GM12878 (cell line): ENCODE measurements around the gene GPR68. TPM values are rescaled to one million over a fixed set of nuclear protein-coding genes. Genes with fewer than 3 reads are reported as not detected.

Experiments
- ATAC-seq: fragments of 200-7000 bp; cut with Tn5 transposase; 3 replicates; pipeline ENCODE4 v1.9.1; 2020; ENCODE audit warnings: mild to moderate bottlenecking, moderate library complexity
- BruUV-seq: library from RNA; stranded (reverse); fragments of 400-500 nt; replicated peaks from 2 replicates; lab custom pipeline; 2021; lab: Mats Ljungman, UMichigan
- CTCF ChIA-PET: fragments of 300-600 bp; sonication (Branson Sonifier 250); formaldehyde crosslinking; extraction: SDS; loops from one replicate; lab custom pipeline; 2021; ENCODE audit warnings: inconsistent platforms; lab: Yijun Ruan, JAX
- POLR2A ChIA-PET: fragments of 350-600 bp; formaldehyde crosslinking; extraction: SDS; loops from one replicate; lab custom pipeline; 2021; ENCODE audit warnings: inconsistent platforms; lab: Charles Lee
- RAD21 ChIA-PET: fragments of 300-600 bp; sonication (Branson Sonifier 250); formaldehyde crosslinking; loops from one replicate; lab custom pipeline; 2023; ENCODE audit warnings: antibody characterized with exemption; ENCODE audit not compliant: unreplicated experiment; lab: Charles Lee
- SMC1A ChIA-PET: fragments of 300-600 bp; sonication (Branson Sonifier 250); formaldehyde crosslinking; loops from one replicate; lab custom pipeline; 2023; ENCODE audit not compliant: unreplicated experiment, uncharacterized antibody; lab: Charles Lee
- DNase-seq: peaks from one replicate; pipeline ENCODE4 v3.0.0-alpha.2; 2011; ENCODE audit warnings: low read depth, low spot score
- FAIRE-seq: peaks from 3 replicates; lab custom pipeline; 2011; peaks lifted over from hg19 to GRCh38; lab: Jason Lieb, UNC
- H2AFZ ChIP-seq: 2 replicates; pipeline ENCODE4 v1.6.0; 2011; ENCODE audit warnings: low read depth, low read length, control low read depth; ENCODE audit not compliant: control insufficient read depth
- H3K27ac ChIP-seq: 2 replicates; pipeline ENCODE4 v1.5.1; 2011; ENCODE audit warnings: control low read depth; ENCODE audit not compliant: control insufficient read depth, insufficient read depth
- H3K27me3 ChIP-seq, 2 experiments: replicated peaks in 1 of 2; 2 replicates each; pipeline versions ENCODE4 v1.6.0 to v1.6.1; 2011; ENCODE audit warnings: low read length in 1 of 2; ENCODE audit not compliant: control insufficient read depth in 2 of 2, insufficient read depth in 2 of 2
- H3K36me3 ChIP-seq, 2 experiments: 2 replicates each; pipeline ENCODE4 v1.5.1; 2011; ENCODE audit warnings: low read length in 1 of 2; ENCODE audit not compliant: control insufficient read depth in 2 of 2, insufficient read depth in 2 of 2
- H3K4me1 ChIP-seq: 2 replicates; pipeline ENCODE4 v1.6.1; 2011; ENCODE audit warnings: mild to moderate bottlenecking, low read length, moderate library complexity, mixed read lengths; ENCODE audit not compliant: control insufficient read depth, insufficient read depth
- H3K4me2 ChIP-seq: 2 replicates; pipeline ENCODE4 v1.6.0; 2011; ENCODE audit warnings: control low read depth; ENCODE audit not compliant: control insufficient read depth, insufficient read depth
- H3K4me3 ChIP-seq: fragments of 200-600 bp; sonication (generic); 2 replicates; pipeline ENCODE4 v1.5.1; 2016
- H3K79me2 ChIP-seq: 2 replicates; pipeline ENCODE4 v1.6.0; 2011; ENCODE audit warnings: low read length; ENCODE audit not compliant: control insufficient read depth, insufficient read depth
- H3K9ac ChIP-seq: 2 replicates; pipeline ENCODE4 v1.8.0; 2011; ENCODE audit warnings: low read length, control low read depth, mixed read lengths; ENCODE audit not compliant: control insufficient read depth, insufficient read depth
- H3K9me3 ChIP-seq: replicated peaks from 3 replicates; pipeline ENCODE4 v1.5.1; 2011; ENCODE audit warnings: mild to moderate bottlenecking, low read length; ENCODE audit not compliant: control insufficient read depth, insufficient read depth
- H4K20me1 ChIP-seq: 2 replicates; pipeline ENCODE4 v1.6.0; 2011; ENCODE audit not compliant: control insufficient read depth, insufficient read depth
- POLR2AphosphoS5 ChIP-seq: IDR thresholded peaks from 2 replicates; pipeline ENCODE4 v1.6.1; 2011; ENCODE audit warnings: mild to moderate bottlenecking, low read length, inconsistent platforms
- WGBS: methylation state at CpG from one replicate; pipeline ENCODE4 v1.1.6; 2016; ENCODE audit warnings: low lambda C conversion rate; ENCODE audit not compliant: insufficient replicate concordance, insufficient coverage; ENCODE audit errors: missing lambda C conversion rate; 5-methylcytosine and 5-hydroxymethylcytosine counted together
- in situ Hi-C: fragments of 300-500 bp; cut with MboI; formaldehyde crosslinking; loops from 9 replicates; pipeline ENCODE4 v1.14.3; 2018; ENCODE audit warnings: mixed read lengths
- intact Hi-C: fragments of 100-400 bp; cut with micrococcal nuclease; formaldehyde crosslinking; loops from one replicate; pipeline ENCODE4 v1.14.2; 2022; ENCODE audit not compliant: unreplicated experiment
- polyA plus RNA-seq, 11 experiments: library from polyadenylated mRNA; depleted of rRNA in 4 of 11; unstranded in 6 of 11; stranded (reverse) in 5 of 11; fragments of >200 nt; fragmentation: Nextera tagmentation in 4 of 11; fragmentation: Illumina TruSeq in 1 of 11; extraction: Ambion mirVana in 4 of 11; extraction: Trizol in 1 of 11; gene quantifications; 1 replicate in 1 of 11; 2 replicates in 10 of 11; pipeline versions ENCODE4 v1.2.1 to v1.2.3, GENCODE V29; 2011 to 2016; ENCODE audit warnings: inconsistent platforms in 2 of 11, missing spikeins in 2 of 11, low read depth in 1 of 11
- total RNA-seq, 4 experiments: library from RNA; depleted of rRNA in 3 of 4; stranded (reverse); fragments of >200 nt in 3 of 4; fragmentation: Illumina TruSeq in 1 of 4; extraction: Trizol in 1 of 4; gene quantifications; 2 replicates each; pipeline versions ENCODE4 v1.2.1 to v1.2.3, GENCODE V29; 2013 to 2021
- TF ChIP-seq, protein P1 (sequence below): fragments of 450-650 bp; IDR thresholded peaks from 2 replicates; pipeline ENCODE4 v1.6.1; 2017; ENCODE audit warnings: mild to moderate bottlenecking, moderate library complexity

The GPR68 gene
- total and polyA plus RNA-seq, 10 of the 15 experiments (the other 5 are each of a cell fraction or from before 2014, with no cell fraction given): 0.06 to 3.4 (median 1.8) TPM

DNA sequence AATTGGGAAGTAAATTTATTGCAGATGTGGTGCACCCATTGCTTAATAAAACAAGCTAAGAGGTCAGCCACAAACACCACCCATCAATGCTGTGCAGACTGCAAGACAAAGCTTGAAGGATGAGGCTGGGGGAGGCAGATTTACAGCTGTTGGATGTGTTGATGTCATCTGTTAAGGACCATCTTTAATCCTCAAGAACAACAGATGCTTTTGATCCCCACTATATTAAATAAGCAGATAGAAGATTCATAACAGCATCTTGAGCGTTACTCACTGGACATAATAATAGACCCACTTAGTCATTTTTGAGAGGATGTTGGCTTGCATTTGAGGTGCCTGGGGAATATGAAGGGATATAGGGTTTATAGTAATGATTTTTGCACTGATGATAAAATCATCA, 58.8 kb downstream of the GPR68 start:
- Histone ChIP-seq H3K27ac (no peak overlapping the region), H3K9me3 (no peaks in the 10 kb centered on the region), H3K79me2 (no peaks in the 10 kb centered on the region), H3K4me3 (no peak overlapping the region), H4K20me1 (no peaks in the 10 kb centered on the region), H2AFZ (no peak overlapping the region), H3K4me2 (no peak overlapping the region), H3K4me1 (no peaks in the 10 kb centered on the region), H3K9ac (no peak overlapping the region), H3K27me3 (no peaks in the 10 kb centered on the region), H3K36me3 (peaks cover 22 to 27% of the 10 kb centered on the region in 2 experiments)
- ChIA-PET CTCF (interaction anchor here (0.6 to 2.4 kb wide), 7 partner anchors 8 to 262 kb away, joined by 3 to 12 read pairs (median 4); no protein-coding TSS in a partner anchor), RAD21 (interaction anchor here (0.9 kb wide), 1 partner anchor 9 kb away, joined by 3 read pairs; no protein-coding TSS in a partner anchor), SMC1A (interaction anchor here (0.8 to 1.4 kb wide), 6 partner anchors 8 to 101 kb away, joined by 3 to 5 read pairs (median 4); no protein-coding TSS in a partner anchor), POLR2A (interaction anchor here (0.6 kb wide), 2 partner anchors 70 to 396 kb away, joined by 3 to 4 read pairs; no protein-coding TSS in a partner anchor)
- intact Hi-C loops (no loop called here), in situ Hi-C loops (no loop called here)
- FAIRE-seq (no peak), ATAC-seq (no peak), DNase-seq (no peak)
- 6% methylated on average over 1 of the region's 1 CpG for WGBS
- TF ChIP-seq, protein P1, sequence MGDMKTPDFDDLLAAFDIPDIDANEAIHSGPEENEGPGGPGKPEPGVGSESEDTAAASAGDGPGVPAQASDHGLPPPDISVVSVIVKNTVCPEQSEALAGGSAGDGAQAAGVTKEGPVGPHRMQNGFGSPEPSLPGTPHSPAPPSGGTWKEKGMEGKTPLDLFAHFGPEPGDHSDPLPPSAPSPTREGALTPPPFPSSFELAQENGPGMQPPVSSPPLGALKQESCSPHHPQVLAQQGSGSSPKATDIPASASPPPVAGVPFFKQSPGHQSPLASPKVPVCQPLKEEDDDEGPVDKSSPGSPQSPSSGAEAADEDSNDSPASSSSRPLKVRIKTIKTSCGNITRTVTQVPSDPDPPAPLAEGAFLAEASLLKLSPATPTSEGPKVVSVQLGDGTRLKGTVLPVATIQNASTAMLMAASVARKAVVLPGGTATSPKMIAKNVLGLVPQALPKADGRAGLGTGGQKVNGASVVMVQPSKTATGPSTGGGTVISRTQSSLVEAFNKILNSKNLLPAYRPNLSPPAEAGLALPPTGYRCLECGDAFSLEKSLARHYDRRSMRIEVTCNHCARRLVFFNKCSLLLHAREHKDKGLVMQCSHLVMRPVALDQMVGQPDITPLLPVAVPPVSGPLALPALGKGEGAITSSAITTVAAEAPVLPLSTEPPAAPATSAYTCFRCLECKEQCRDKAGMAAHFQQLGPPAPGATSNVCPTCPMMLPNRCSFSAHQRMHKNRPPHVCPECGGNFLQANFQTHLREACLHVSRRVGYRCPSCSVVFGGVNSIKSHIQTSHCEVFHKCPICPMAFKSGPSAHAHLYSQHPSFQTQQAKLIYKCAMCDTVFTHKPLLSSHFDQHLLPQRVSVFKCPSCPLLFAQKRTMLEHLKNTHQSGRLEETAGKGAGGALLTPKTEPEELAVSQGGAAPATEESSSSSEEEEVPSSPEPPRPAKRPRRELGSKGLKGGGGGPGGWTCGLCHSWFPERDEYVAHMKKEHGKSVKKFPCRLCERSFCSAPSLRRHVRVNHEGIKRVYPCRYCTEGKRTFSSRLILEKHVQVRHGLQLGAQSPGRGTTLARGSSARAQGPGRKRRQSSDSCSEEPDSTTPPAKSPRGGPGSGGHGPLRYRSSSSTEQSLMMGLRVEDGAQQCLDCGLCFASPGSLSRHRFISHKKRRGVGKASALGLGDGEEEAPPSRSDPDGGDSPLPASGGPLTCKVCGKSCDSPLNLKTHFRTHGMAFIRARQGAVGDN: no peak
- TF ChIP-seq POLR2AphosphoS5: no peak
- no TSS peak for BruUV-seq
